Adipocyte (in vitro differentiated cells): Measurements from ENCODE around the gene ZCRB1.
"Not testable (repeated sequence)": the region's sequence is repeated elsewhere in the genome, so short reads cannot be mapped to it uniquely, and the experiment has no call there.

Experiments used
- DNase-seq: peaks from one replicate; pipeline ENCODE4 v3.0.0-alpha.2; 2015; ENCODE audit warnings: low read depth
- H3K27me3 ChIP-seq: replicated peaks from 2 replicates; pipeline ENCODE4 v1.7.0; 2013; ENCODE audit warnings: mild to moderate bottlenecking, low read length, moderate library complexity; ENCODE audit not compliant: control insufficient read depth, insufficient read depth
- H3K36me3 ChIP-seq: 2 replicates; pipeline ENCODE4 v1.7.0; 2013; ENCODE audit warnings: low read length, mild to moderate bottlenecking, moderate library complexity; ENCODE audit not compliant: control insufficient read depth, insufficient read depth, severe bottlenecking
- H3K4me1 ChIP-seq: 2 replicates; pipeline ENCODE4 v1.7.0; 2013; ENCODE audit warnings: mild to moderate bottlenecking, low read length, moderate library complexity; ENCODE audit not compliant: control insufficient read depth, insufficient read depth
- H3K4me3 ChIP-seq: 2 replicates; pipeline ENCODE4 v1.7.0; 2013; ENCODE audit warnings: mild to moderate bottlenecking, low read length, moderate library complexity
- H3K9ac ChIP-seq: 2 replicates; pipeline ENCODE4 v1.7.0; 2013; ENCODE audit warnings: mild to moderate bottlenecking, low read length, moderate library complexity
- H3K9me3 ChIP-seq: 2 replicates; pipeline ENCODE4 v1.7.0; 2013; ENCODE audit warnings: mild to moderate bottlenecking, low read length, moderate library complexity; ENCODE audit not compliant: control insufficient read depth

The ZCRB1 gene

DNA sequence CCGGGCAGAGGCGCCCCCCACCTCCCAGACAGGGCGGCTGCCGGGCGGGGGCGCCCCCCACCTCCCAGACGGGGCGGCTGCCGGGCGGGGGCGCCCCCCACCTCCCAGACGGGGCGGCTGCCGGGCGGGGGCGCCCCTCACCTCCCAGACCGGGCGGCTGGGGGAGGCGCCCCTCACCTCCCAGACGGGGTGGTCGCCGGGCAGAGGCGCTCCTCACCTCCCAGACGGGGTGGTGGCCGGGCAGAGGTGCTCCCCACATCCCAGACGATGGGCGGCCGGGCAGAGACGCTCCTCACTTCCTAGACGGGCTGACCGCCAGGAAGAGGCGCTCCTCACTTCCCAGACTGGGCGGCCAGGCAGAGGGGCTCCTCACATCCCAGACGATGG is 24.1 kb upstream of the ZCRB1 start:
- not testable (repeated sequence) for H3K4me1 ChIP-seq, H3K9me3 ChIP-seq, H3K27me3 ChIP-seq, H3K4me3 ChIP-seq, DNase-seq, H3K36me3 ChIP-seq, H3K9ac ChIP-seq

DNA sequence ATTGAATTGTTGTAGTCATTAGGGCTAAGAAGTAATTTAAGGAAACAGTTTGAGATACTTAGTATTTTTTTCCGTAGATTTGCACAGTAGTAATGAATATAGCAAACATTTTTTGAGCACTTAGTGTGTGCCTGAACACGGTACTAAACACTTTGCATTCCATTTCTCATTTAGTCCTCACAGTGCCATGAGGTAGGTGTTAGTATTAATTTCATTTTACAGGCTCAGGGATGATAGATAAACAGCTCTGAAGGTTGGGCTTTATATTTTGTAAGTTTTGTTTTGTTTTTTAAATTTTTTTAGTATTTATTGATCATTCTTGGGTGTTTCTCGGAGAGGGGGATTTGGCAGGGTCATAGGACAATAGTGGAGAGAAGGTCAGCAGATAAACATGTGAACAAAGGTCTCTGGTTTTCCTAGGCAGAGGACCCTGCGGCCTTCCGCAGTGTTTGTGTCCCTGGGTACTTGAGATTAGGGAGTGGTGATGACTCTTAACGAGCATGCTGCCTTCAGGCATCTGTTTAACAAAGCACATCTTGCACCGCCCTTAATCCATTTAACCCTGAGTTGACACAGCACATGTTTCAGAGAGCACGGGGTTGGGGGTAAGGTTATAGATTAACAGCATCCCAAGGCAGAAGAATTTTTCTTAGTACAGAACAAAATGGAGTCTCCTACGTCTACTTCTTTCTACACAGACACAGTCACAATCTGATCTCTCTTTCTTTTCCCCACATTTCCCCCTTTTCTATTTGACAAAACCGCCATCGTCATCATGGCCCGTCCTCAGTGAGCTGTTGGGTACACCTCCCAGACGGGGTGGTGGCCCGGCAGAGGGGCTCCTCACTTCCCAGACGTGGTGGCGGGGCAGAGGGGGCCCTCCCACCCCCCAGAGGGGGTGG is 23.5 kb upstream of the ZCRB1 start:
- not testable (repeated sequence) for H3K4me3 ChIP-seq, H3K9ac ChIP-seq, H3K36me3 ChIP-seq, H3K4me1 ChIP-seq, H3K27me3 ChIP-seq, H3K9me3 ChIP-seq, DNase-seq

DNA sequence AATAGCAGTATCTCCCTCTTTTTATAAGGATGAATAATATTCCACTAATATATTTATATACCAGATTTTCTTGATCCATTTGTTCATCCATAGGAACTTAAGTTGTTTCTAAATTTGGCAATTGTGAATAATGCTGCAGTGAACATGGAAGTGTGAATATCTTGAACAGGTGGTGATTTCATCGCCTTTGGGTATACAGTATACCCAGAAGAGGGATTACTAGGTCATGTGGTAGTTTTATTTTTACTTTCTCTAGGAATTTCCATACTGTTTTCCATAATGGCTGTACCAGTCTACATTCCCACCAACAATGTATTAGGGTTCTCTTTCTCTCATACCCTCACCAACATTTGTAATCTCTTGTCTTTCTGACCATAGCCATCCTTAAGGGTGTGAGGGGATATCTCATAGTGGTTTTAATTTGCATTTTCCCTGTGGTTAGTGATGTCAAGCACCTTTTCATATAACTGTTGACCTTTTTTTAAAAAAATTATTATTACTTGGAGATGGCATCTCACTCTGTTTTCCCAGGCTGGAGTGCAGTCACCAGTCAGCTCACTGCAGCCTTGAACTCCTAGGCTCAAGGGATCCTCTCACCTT is 20.6 kb upstream of the ZCRB1 start:
- Histone ChIP-seq H3K27me3 (no peaks in the 10 kb centered on the region), H3K4me1 (peaks cover 6% of the 10 kb centered on the region), H3K9ac (no peak overlapping the region), H3K36me3 (no peaks in the 10 kb centered on the region), H3K9me3 (no peaks in the 10 kb centered on the region), H3K4me3 (no peak overlapping the region)
- no peak for DNase-seq

DNA sequence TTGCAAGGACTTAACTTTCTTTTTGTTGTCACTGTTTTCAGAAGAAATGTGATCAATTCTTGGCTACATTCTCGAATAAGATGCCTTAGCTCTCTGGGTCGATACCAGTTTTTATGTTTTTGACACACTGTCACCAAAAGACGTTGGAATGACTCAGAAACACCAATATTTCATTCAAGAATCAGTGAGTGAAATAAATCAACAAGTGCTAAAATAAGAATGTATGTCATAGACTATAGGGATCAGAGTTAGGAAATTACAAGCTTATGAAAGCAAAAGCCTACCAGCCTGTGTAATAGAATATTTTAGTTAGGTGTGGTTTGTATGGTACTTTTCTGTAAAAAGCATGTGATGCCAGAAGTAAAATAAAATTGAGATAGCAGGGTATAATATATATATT is 17.8 kb upstream of the ZCRB1 start:
- H3K4me1 ChIP-seq: peaks cover 6% of the 10 kb centered on the region
- peaks cover under 1% of the 10 kb centered on the region for H3K36me3 ChIP-seq
- no peak overlapping the region for H3K4me3 ChIP-seq
- no peaks in the 10 kb centered on the region for H3K9me3 ChIP-seq
- no peak overlapping the region for H3K9ac ChIP-seq
- H3K27me3 ChIP-seq: no peaks in the 10 kb centered on the region
- DNase-seq: no peak

DNA sequence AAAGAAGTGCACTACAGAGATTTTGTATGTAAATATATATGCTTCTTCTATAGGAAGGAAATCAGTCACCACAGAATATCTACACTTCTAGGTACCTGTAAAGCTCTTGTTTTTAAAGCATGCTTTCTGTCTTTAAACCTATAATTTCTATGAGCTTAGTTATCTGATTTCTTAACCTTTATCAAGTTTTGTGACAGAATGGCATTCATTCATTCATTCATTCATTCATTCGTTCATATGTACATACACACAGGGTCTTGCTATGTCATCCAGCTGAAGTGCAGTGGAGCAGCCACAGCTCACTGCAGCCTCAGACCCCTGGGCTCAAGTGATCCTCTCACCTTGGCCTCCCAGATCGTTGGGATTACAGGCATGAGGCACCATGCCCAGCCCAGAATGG is 16.1 kb upstream of the ZCRB1 start:
- Histone ChIP-seq H3K36me3 (peaks cover 5% of the 10 kb centered on the region), H3K9me3 (no peaks in the 10 kb centered on the region), H3K4me1 (peaks cover 6% of the 10 kb centered on the region), H3K9ac (no peak overlapping the region), H3K4me3 (no peak overlapping the region), H3K27me3 (no peaks in the 10 kb centered on the region)
- no peak for DNase-seq

DNA sequence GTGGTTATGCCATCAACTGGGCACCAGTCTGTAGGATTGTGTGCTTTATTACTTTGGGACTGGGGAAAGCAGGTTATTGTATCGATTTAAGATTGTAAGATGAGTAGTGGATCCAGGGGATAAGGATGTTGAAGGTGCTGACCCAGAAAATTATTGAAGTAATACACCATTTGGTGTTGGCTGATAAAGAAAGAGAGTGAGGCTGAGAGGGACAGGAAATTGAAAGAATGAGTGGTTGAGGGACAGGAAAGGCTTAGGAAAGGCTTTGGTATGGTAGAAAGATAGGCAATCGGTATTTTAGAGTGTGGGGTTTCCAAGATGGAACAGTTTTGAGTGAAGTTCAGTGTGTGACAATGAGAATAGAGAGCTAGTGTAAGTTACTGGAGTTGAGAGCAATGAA is 12.4 kb upstream of the ZCRB1 start:
- Histone ChIP-seq H3K4me1 (no peaks in the 10 kb centered on the region), H3K36me3 (peaks cover 14% of the 10 kb centered on the region), H3K9me3 (no peaks in the 10 kb centered on the region), H3K27me3 (no peaks in the 10 kb centered on the region), H3K4me3 (no peak overlapping the region), H3K9ac (no peak overlapping the region)
- DNase-seq: no peak

DNA sequence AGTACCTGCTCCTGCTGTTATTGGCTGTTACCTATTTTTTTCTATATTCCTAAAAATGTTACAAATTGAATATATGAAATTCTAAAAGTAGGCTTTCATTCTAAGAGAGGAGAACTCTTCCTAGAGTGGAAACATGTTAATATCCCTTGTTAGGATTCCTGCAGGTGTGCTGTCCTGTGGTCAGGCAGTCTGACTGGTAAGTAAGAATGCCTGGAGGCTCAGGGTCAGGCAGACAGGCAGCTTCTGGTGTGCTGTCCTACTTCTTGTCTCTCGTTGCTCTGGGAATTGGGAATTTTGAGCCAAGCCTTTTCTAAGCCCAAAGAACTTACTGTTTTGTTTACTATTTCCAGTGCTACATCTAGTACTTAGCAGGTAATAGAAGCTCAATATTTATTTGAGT is 10.4 kb upstream of the ZCRB1 start:
- Histone ChIP-seq H3K9ac (no peak overlapping the region), H3K4me3 (no peak overlapping the region), H3K4me1 (no peaks in the 10 kb centered on the region), H3K9me3 (no peaks in the 10 kb centered on the region), H3K27me3 (no peaks in the 10 kb centered on the region), H3K36me3 (peaks cover 14% of the 10 kb centered on the region)
- no peak for DNase-seq

DNA sequence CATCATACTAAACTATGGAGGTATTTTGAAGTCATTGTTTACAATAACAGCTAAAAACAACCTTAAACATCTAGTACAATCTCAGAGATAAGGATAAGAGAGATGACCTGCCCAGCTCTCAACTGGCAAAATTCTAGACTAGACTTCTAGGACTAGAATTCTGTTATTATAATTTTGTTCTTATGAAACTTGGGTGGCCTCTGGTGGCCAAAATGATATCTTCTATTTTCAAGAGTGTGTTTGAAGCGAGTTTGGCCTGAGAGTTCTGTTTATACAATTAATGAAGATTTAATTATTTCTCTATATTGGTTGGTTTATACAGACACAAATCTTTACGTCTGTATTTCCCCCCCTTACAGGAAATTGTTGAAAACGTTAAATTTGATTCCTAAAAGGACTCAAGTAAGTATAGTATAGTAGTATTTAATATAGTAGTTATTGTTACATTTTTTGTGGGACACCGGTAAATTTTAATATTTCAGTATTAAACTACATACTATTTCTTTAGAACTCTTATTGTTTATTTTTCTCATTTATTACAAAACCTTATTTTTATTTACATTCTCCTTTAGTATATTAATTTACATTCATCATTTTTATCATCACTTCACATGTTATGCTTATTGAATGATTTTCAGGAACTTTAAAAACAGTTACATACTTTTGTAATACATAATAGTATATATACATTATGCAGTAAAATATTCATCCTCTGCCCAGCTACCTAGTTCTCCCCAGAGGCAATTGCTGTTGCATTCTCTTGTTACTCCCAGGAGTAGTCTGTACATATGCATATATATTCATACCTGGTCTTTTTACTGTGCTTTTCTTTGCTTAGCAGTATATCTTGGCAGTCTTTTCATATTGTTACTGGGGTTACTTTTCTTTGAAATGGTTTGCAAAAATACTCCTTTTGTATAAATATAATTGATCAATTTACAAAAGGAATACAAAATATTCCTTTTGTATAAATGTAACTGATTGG is 6.7 kb upstream of the ZCRB1 start:
- no peak overlapping the region for H3K4me3 ChIP-seq

DNA sequence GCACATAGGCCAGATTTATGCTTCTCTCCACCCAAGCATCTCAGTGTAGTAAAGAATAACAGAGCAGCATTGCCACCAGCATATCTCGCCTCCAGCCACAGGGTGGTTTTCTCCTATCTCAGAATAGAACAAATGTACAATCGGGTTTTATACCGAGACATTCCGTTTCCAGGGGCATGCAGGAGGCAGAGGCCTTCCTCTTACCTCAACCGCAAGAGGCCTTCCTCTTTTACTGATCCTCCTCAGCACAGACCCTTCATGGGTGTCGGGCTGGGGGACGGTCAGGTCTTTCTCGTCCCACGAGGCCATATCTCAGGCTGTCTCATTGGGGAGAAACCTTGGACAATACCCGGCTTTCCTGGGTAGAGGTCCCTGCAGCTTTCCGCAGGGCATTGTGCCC is 4.2 kb upstream of the ZCRB1 start:
- H3K27me3 ChIP-seq, DNase-seq, H3K36me3 ChIP-seq, H3K4me3 ChIP-seq, H3K9me3 ChIP-seq, H3K9ac ChIP-seq: not testable (repeated sequence)
- H3K4me1 ChIP-seq: peaks cover 21% of the 10 kb centered on the region

More for the DNA sequence above, 6.7 kb upstream of the ZCRB1 start:
- DNase-seq: peak; percentile 81
- Histone ChIP-seq H3K9ac (no peak overlapping the region), H3K36me3 (peaks cover 8% of the 10 kb centered on the region), H3K27me3 (no peaks in the 10 kb centered on the region), H3K9me3 (no peaks in the 10 kb centered on the region), H3K4me1 (peaks cover 9% of the 10 kb centered on the region)

DNA sequence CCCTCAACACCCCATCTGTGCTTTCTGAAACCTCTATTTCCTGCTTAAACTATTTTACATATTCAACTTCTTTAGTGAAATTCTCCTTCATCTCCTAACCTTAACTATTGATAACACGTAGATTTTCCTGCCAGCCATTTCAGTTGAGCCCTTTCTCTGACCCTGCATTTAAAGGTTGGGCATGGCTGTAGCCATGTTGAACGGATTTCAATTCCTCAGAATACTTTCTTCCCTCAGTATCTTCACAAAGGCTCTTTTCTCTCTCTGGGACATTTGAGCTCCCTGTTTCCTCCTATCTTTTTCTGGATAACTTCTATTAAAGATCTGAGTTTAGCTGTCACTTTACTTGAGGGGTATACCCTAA is 1.3 kb upstream of the ZCRB1 start:
- Histone ChIP-seq H3K9ac (peak overlapping the region; percentile 97), H3K4me1 (peaks cover 27% of the 10 kb centered on the region), H3K27me3 (no peaks in the 10 kb centered on the region), H3K36me3 (peaks cover 8% of the 10 kb centered on the region), H3K9me3 (no peaks in the 10 kb centered on the region), H3K4me3 (peak overlapping the region; percentile 100)
- DNase-seq: no peak
